ENCODE results near the gene TSR3.

GRCh38 chr16:1351582-1352362, at the start of gene TSR3, which contains the start of gene GNPTG:
- TF ChIP-seq CTCF (conservative IDR thresholded peaks at IDR 0.05; ENCODE audit: low read depth, low read length) = no peak
- no peak for TF ChIP-seq EZH2 (IDR thresholded peaks at IDR 0.05; ENCODE audit: low read length, unreplicated experiment)
- TF ChIP-seq EZH2phosphoT487 (IDR thresholded peaks at IDR 0.05; ENCODE audit: borderline replicate concordance, low read length) = no peak
